HEK293 (cell line): ENCODE data around the gene FBXL15.

ENCODE experiments used
- FEZF1 ChIP-seq: fragments of 450-650 bp; formaldehyde crosslinking; IDR thresholded peaks from 2 replicates; pipeline ENCODE4 v1.5.1; 2016; ENCODE audit warnings: missing biosample characterization, missing genetic modification characterization
- GLIS1 ChIP-seq: fragments of 450-650 bp; formaldehyde crosslinking; IDR thresholded peaks from 2 replicates; pipeline ENCODE4 v1.5.1; 2016; ENCODE audit warnings: missing biosample characterization, missing genetic modification characterization
- YY1 ChIP-seq: fragments of 450-650 bp; formaldehyde crosslinking; IDR thresholded peaks from 2 replicates; pipeline ENCODE4 v1.5.1; 2018; ENCODE audit warnings: missing biosample characterization, missing genetic modification characterization
- ZBTB8A ChIP-seq: fragments of 450-650 bp; formaldehyde crosslinking; IDR thresholded peaks from 2 replicates; pipeline ENCODE4 v1.5.1; 2016; ENCODE audit warnings: missing biosample characterization, missing genetic modification characterization
- ZEB2 ChIP-seq: fragments of 450-650 bp; formaldehyde crosslinking; IDR thresholded peaks from 2 replicates; pipeline ENCODE4 v1.5.1; 2016; ENCODE audit warnings: missing biosample characterization, missing genetic modification characterization
- ZFP37 ChIP-seq: fragments of 450-650 bp; formaldehyde crosslinking; IDR thresholded peaks from 2 replicates; pipeline ENCODE4 v1.5.1; 2016; ENCODE audit warnings: missing biosample characterization, missing genetic modification characterization
- ZFP69B ChIP-seq: fragments of 450-650 bp; formaldehyde crosslinking; IDR thresholded peaks from 2 replicates; pipeline ENCODE4 v1.5.1; 2016; ENCODE audit warnings: missing biosample characterization, missing genetic modification characterization
- ZNF114 ChIP-seq: fragments of 450-650 bp; formaldehyde crosslinking; IDR thresholded peaks from 2 replicates; pipeline ENCODE4 v1.5.0; 2017; ENCODE audit warnings: missing biosample characterization, missing genetic modification characterization
- ZNF155 ChIP-seq: fragments of 450-650 bp; formaldehyde crosslinking; IDR thresholded peaks from 2 replicates; pipeline ENCODE4 v1.5.1; 2016; ENCODE audit warnings: missing biosample characterization, missing genetic modification characterization
- ZNF169 ChIP-seq: fragments of 450-650 bp; formaldehyde crosslinking; IDR thresholded peaks from 2 replicates; pipeline ENCODE4 v1.5.1; 2016; ENCODE audit warnings: missing biosample characterization, missing genetic modification characterization
- ZNF175 ChIP-seq: fragments of 450-650 bp; formaldehyde crosslinking; IDR thresholded peaks from 2 replicates; pipeline ENCODE4 v1.5.1; 2016; ENCODE audit warnings: missing biosample characterization, missing genetic modification characterization
- ZNF184 ChIP-seq: fragments of 450-650 bp; IDR thresholded peaks from 2 replicates; pipeline ENCODE4 v1.5.1; 2018; ENCODE audit warnings: missing biosample characterization, mild to moderate bottlenecking, missing genetic modification characterization
- ZNF23 ChIP-seq: fragments of 450-650 bp; formaldehyde crosslinking; IDR thresholded peaks from 2 replicates; pipeline ENCODE4 v1.5.1; 2016; ENCODE audit warnings: missing biosample characterization, missing genetic modification characterization, borderline replicate concordance
- ZNF292 ChIP-seq: fragments of 450-650 bp; formaldehyde crosslinking; IDR thresholded peaks from 2 replicates; pipeline ENCODE4 v1.5.1; 2016; ENCODE audit warnings: low read depth, missing biosample characterization, missing genetic modification characterization, borderline replicate concordance
- ZNF350 ChIP-seq: fragments of 450-650 bp; formaldehyde crosslinking; IDR thresholded peaks from 2 replicates; pipeline ENCODE4 v1.5.0; 2017; ENCODE audit warnings: missing biosample characterization, mild to moderate bottlenecking, missing genetic modification characterization
- ZNF529 ChIP-seq: fragments of 450-650 bp; formaldehyde crosslinking; IDR thresholded peaks from 2 replicates; pipeline ENCODE4 v1.5.1; 2017; ENCODE audit warnings: missing genetic modification characterization, missing biosample characterization; ENCODE audit not compliant: insufficient replicate concordance
- ZNF555 ChIP-seq: fragments of 450-650 bp; formaldehyde crosslinking; conservative IDR thresholded peaks from 2 replicates; pipeline ENCODE4 v1.5.1; 2017; ENCODE audit warnings: missing biosample characterization, mild to moderate bottlenecking, missing genetic modification characterization, inconsistent platforms
- ZNF830 ChIP-seq: fragments of 450-650 bp; IDR thresholded peaks from 2 replicates; pipeline ENCODE4 v1.5.0; 2018; ENCODE audit warnings: missing biosample characterization, missing genetic modification characterization, low read depth, mild to moderate bottlenecking, moderate library complexity
- ZSCAN16 ChIP-seq: fragments of 450-650 bp; formaldehyde crosslinking; IDR thresholded peaks from 2 replicates; pipeline ENCODE4 v1.5.1; 2016; ENCODE audit warnings: missing biosample characterization, missing genetic modification characterization
- TF ChIP-seq, protein P1 (sequence below): fragments of 450-650 bp; IDR thresholded peaks from 2 replicates; pipeline ENCODE4 v1.5.1; 2018; ENCODE audit warnings: missing biosample characterization, missing genetic modification characterization
- TF ChIP-seq, protein P2 (sequence below): fragments of 450-650 bp; formaldehyde crosslinking; IDR thresholded peaks from 2 replicates; pipeline ENCODE4 v1.5.1; 2016; ENCODE audit warnings: missing biosample characterization, missing genetic modification characterization
- TF ChIP-seq, protein P3 (sequence below): fragments of 450-650 bp; IDR thresholded peaks from 2 replicates; pipeline ENCODE4 v1.5.1; 2018; ENCODE audit warnings: missing biosample characterization, mild to moderate bottlenecking, missing genetic modification characterization
- TF ChIP-seq, protein P4 (sequence below): fragments of 450-650 bp; formaldehyde crosslinking; IDR thresholded peaks from 2 replicates; pipeline ENCODE4 v1.5.1; 2016; ENCODE audit warnings: missing biosample characterization, missing genetic modification characterization
- TF ChIP-seq, protein P5 (sequence below): fragments of 450-650 bp; formaldehyde crosslinking; optimal IDR thresholded peaks from 2 replicates; pipeline ENCODE3; 2016; ENCODE audit warnings: missing biosample characterization, mild to moderate bottlenecking, missing genetic modification characterization
- TF ChIP-seq, protein P6 (sequence below): fragments of 450-650 bp; formaldehyde crosslinking; IDR thresholded peaks from 2 replicates; pipeline ENCODE4 v1.5.1; 2016; ENCODE audit warnings: missing biosample characterization, missing genetic modification characterization
- TF ChIP-seq, protein P7 (sequence below): fragments of 450-650 bp; formaldehyde crosslinking; IDR thresholded peaks from 2 replicates; pipeline ENCODE4 v1.5.1; 2017; ENCODE audit warnings: missing biosample characterization, missing genetic modification characterization

Gene FBXL15

DNA sequence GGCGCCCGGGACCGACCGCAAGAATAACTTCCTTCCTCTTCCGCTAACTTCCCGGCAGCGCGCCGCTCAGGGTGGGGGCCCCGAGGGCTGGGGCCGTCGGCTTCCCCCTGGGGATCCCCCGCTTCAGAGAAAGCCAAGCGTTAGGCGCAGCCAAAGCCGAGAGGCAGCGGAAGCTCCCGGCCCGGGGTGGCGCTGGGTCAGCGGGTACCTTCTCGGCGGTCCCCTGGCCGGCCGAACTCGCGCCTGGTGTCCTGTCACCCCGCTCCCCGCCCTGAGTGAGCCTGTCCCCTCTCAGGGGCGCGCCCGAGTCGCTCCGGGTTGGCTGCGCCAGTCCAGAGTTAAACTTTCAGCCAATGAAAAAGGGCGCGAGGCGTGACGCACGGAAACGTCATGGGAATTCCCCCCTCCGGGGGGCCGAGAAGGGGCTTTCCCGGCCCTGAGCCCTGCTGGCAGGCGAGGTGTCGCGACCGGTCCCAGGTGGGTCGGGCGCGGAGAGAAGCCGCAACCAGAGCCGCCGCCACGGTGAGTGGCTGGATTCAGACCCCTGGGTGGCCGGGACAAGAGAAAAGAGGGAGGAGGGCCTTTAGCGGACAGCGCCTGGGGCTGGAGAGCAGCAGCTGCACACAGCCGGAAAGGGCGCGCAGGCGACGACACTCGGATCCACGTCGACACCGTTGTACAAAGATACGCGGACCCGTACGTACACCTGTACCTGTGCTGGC lies 26.4 kb upstream of the FBXL15 start (continued):
- TF ChIP-seq, protein P1, sequence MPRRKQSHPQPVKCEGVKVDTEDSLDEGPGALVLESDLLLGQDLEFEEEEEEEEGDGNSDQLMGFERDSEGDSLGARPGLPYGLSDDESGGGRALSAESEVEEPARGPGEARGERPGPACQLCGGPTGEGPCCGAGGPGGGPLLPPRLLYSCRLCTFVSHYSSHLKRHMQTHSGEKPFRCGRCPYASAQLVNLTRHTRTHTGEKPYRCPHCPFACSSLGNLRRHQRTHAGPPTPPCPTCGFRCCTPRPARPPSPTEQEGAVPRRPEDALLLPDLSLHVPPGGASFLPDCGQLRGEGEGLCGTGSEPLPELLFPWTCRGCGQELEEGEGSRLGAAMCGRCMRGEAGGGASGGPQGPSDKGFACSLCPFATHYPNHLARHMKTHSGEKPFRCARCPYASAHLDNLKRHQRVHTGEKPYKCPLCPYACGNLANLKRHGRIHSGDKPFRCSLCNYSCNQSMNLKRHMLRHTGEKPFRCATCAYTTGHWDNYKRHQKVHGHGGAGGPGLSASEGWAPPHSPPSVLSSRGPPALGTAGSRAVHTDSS (tag by site-specific recombination) = peak; percentile 50; the same call in 1 of the 2 replicates
- TF ChIP-seq ZNF184 (tag by site-specific recombination) = no peak
- no peak for TF ChIP-seq ZNF169 (tag by site-specific recombination)
- TF ChIP-seq, protein P2, sequence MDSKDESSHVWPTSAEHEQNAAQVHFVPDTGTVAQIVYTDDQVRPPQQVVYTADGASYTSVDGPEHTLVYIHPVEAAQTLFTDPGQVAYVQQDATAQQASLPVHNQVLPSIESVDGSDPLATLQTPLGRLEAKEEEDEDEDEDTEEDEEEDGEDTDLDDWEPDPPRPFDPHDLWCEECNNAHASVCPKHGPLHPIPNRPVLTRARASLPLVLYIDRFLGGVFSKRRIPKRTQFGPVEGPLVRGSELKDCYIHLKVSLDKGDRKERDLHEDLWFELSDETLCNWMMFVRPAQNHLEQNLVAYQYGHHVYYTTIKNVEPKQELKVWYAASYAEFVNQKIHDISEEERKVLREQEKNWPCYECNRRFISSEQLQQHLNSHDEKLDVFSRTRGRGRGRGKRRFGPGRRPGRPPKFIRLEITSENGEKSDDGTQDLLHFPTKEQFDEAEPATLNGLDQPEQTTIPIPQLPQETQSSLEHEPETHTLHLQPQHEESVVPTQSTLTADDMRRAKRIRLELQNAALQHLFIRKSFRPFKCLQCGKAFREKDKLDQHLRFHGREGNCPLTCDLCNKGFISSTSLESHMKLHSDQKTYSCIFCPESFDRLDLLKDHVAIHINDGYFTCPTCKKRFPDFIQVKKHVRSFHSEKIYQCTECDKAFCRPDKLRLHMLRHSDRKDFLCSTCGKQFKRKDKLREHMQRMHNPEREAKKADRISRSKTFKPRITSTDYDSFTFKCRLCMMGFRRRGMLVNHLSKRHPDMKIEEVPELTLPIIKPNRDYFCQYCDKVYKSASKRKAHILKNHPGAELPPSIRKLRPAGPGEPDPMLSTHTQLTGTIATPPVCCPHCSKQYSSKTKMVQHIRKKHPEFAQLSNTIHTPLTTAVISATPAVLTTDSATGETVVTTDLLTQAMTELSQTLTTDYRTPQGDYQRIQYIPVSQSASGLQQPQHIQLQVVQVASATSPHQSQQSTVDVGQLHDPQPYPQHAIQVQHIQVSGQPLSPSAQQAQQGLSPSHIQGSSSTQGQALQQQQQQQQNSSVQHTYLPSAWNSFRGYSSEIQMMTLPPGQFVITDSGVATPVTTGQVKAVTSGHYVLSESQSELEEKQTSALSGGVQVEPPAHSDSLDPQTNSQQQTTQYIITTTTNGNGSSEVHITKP (tag by site-specific recombination) = peak; percentile 98
- TF ChIP-seq ZSCAN16 (tag by site-specific recombination) = no peak
- TF ChIP-seq ZEB2 (tag by site-specific recombination) = peak; percentile 87
- TF ChIP-seq YY1 (tag by site-specific recombination) = peak; percentile 64
- TF ChIP-seq FEZF1 (tag by site-specific recombination) = no peak
- TF ChIP-seq, protein P3, sequence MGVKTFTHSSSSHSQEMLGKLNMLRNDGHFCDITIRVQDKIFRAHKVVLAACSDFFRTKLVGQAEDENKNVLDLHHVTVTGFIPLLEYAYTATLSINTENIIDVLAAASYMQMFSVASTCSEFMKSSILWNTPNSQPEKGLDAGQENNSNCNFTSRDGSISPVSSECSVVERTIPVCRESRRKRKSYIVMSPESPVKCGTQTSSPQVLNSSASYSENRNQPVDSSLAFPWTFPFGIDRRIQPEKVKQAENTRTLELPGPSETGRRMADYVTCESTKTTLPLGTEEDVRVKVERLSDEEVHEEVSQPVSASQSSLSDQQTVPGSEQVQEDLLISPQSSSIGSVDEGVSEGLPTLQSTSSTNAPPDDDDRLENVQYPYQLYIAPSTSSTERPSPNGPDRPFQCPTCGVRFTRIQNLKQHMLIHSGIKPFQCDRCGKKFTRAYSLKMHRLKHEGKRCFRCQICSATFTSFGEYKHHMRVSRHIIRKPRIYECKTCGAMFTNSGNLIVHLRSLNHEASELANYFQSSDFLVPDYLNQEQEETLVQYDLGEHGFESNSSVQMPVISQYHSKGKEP (tag by site-specific recombination) = no peak; the same call in 1 of the 2 replicates
- TF ChIP-seq ZNF155 (tag by site-specific recombination) = no peak
- no peak for TF ChIP-seq ZNF830 (tag by site-specific recombination)
- TF ChIP-seq ZNF114 (tag by site-specific recombination) = no peak
- TF ChIP-seq, protein P4, sequence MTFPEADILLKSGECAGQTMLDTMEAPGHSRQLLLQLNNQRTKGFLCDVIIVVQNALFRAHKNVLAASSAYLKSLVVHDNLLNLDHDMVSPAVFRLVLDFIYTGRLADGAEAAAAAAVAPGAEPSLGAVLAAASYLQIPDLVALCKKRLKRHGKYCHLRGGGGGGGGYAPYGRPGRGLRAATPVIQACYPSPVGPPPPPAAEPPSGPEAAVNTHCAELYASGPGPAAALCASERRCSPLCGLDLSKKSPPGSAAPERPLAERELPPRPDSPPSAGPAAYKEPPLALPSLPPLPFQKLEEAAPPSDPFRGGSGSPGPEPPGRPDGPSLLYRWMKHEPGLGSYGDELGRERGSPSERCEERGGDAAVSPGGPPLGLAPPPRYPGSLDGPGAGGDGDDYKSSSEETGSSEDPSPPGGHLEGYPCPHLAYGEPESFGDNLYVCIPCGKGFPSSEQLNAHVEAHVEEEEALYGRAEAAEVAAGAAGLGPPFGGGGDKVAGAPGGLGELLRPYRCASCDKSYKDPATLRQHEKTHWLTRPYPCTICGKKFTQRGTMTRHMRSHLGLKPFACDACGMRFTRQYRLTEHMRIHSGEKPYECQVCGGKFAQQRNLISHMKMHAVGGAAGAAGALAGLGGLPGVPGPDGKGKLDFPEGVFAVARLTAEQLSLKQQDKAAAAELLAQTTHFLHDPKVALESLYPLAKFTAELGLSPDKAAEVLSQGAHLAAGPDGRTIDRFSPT (tag by site-specific recombination) = no peak
- no peak for TF ChIP-seq ZNF175 (tag by site-specific recombination)
- no peak; the same call in 1 of the 2 replicates for TF ChIP-seq ZFP37
- TF ChIP-seq GLIS1 (tag by site-specific recombination) = peak; percentile 96
- TF ChIP-seq, protein P5, sequence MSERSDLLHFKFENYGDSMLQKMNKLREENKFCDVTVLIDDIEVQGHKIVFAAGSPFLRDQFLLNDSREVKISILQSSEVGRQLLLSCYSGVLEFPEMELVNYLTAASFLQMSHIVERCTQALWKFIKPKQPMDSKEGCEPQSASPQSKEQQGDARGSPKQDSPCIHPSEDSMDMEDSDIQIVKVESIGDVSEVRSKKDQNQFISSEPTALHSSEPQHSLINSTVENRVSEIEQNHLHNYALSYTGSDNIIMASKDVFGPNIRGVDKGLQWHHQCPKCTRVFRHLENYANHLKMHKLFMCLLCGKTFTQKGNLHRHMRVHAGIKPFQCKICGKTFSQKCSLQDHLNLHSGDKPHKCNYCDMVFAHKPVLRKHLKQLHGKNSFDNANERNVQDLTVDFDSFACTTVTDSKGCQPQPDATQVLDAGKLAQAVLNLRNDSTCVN (tag by site-specific recombination) = peak; percentile 95
- TF ChIP-seq ZNF529 = no peak
- TF ChIP-seq, protein P6, sequence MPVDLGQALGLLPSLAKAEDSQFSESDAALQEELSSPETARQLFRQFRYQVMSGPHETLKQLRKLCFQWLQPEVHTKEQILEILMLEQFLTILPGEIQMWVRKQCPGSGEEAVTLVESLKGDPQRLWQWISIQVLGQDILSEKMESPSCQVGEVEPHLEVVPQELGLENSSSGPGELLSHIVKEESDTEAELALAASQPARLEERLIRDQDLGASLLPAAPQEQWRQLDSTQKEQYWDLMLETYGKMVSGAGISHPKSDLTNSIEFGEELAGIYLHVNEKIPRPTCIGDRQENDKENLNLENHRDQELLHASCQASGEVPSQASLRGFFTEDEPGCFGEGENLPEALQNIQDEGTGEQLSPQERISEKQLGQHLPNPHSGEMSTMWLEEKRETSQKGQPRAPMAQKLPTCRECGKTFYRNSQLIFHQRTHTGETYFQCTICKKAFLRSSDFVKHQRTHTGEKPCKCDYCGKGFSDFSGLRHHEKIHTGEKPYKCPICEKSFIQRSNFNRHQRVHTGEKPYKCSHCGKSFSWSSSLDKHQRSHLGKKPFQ (tag by site-specific recombination) = 0 out of 2 replicates have a peak, but pooled peaks have one; percentile 33
- no peak for TF ChIP-seq ZNF23 (tag by site-specific recombination)
- no peak for TF ChIP-seq ZNF555 (tag by site-specific recombination)
- peak; percentile 97 for TF ChIP-seq ZBTB8A
- TF ChIP-seq, protein P7, sequence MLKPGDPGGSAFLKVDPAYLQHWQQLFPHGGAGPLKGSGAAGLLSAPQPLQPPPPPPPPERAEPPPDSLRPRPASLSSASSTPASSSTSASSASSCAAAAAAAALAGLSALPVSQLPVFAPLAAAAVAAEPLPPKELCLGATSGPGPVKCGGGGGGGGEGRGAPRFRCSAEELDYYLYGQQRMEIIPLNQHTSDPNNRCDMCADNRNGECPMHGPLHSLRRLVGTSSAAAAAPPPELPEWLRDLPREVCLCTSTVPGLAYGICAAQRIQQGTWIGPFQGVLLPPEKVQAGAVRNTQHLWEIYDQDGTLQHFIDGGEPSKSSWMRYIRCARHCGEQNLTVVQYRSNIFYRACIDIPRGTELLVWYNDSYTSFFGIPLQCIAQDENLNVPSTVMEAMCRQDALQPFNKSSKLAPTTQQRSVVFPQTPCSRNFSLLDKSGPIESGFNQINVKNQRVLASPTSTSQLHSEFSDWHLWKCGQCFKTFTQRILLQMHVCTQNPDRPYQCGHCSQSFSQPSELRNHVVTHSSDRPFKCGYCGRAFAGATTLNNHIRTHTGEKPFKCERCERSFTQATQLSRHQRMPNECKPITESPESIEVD (tag by site-specific recombination) = no peak
- no peak for TF ChIP-seq ZNF292 (tag by site-specific recombination)
- TF ChIP-seq ZNF350 (tag by site-specific recombination) = no peak
- TF ChIP-seq ZFP69B = peak; percentile 76; the same call in 1 of the 2 replicates
